H1 (cell line): ENCODE data around the gene PPARA.

Experiments
- FOSL1 ChIP-seq: IDR thresholded peaks from 2 replicates; pipeline ENCODE4 v1.6.1; 2011; ENCODE audit warnings: mild to moderate bottlenecking, low read depth, low read length, moderate library complexity; ENCODE audit not compliant: insufficient read depth
- GABPA ChIP-seq: IDR thresholded peaks from 2 replicates; pipeline ENCODE4 v1.6.1; 2011; ENCODE audit warnings: mild to moderate bottlenecking, low read length, moderate library complexity, borderline replicate concordance; ENCODE audit not compliant: insufficient read depth
- JUN ChIP-seq: IDR thresholded peaks from 2 replicates; pipeline ENCODE4 v1.6.1; 2011; ENCODE audit warnings: low read depth, mild to moderate bottlenecking, improper control_type of control experiment, low read length
- MAFK ChIP-seq: IDR thresholded peaks from 2 replicates; pipeline ENCODE4 v1.6.1; 2012; ENCODE audit warnings: low read depth, mild to moderate bottlenecking, improper control_type of control experiment, low read length
- SIN3A ChIP-seq, 2 experiments: IDR thresholded peaks in 1 of 2; conservative IDR thresholded peaks in 1 of 2; 2 replicates each; pipeline ENCODE4 v1.6.1; 2011 to 2012; ENCODE audit warnings: low read length in 2 of 2, improper control_type of control experiment in 1 of 2, low read depth in 1 of 2, mild to moderate bottlenecking in 1 of 2
- TAF1 ChIP-seq: IDR thresholded peaks from 2 replicates; pipeline ENCODE4 v1.6.1; 2011; ENCODE audit warnings: mild to moderate bottlenecking, low read depth, low read length
- YY1 ChIP-seq: IDR thresholded peaks from 2 replicates; pipeline ENCODE4 v1.6.1; 2011; ENCODE audit warnings: low read depth, mild to moderate bottlenecking, low read length

- TF ChIP-seq FOSL1 (no peak), GABPA (no peak), MAFK (no peak), JUN (no peak), TAF1 (no peak), SIN3A (conservative IDR thresholded peaks at IDR 0.05 in 1 of 2, IDR thresholded peaks at IDR 0.05 in 1 of 2; ENCODE audit: low read depth in 1 of 2, low read length in 2 of 2) (no peak), YY1 (no peak)
Measured at GRCh38 chr22:46102159-46102558, 48.2 kb upstream of the PPARA start.
